Measurements from ENCODE around the gene KRTAP10-11. TPM values are rescaled to one million over a fixed set of nuclear protein-coding genes. Genes with fewer than 3 reads are reported as not detected.
A peak's percentile ranks its signal among the peaks of the same experiment; 100 is the strongest.
"Not testable (repeated sequence)": the region's sequence is repeated elsewhere in the genome, so short reads cannot be mapped to it uniquely, and the experiment has no call there.

The KRTAP10-11 gene
- total and polyA plus RNA-seq, 4 donors = not detected

DNA sequence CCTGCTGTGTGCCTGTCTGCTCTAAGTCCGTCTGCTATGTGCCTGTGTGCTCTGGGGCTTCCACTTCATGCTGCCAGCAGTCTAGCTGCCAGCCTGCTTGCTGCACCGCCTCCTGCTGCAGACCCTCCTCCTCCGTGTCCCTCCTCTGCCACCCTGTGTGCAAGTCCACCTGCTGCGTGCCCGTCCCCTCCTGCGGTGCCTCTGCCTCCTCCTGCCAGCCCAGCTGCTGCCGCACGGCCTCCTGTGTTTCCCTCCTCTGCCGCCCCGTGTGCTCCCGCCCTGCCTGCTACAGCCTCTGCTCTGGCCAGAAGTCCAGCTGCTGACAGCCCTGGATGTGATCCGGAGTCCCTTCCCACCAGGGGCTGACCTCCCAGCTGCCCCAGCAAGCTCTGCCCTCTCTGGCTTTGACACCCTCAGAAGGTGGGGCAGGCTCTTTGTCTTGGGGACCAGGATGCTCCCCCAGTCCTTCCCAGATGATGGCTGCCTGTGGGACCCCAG is 8.3 kb upstream of the KRTAP10-11 start:
- WGBS (ENCODE audit: insufficient coverage) = 58% methylated on average over 3 of the region's 12 CpGs
- not testable (repeated sequence) for DNase-seq (ENCODE audit: low read depth in 4 of 6, low spot score in 6 of 6); H3K36me3 ChIP-seq (ENCODE audit: control insufficient read depth, insufficient read depth, low read length); H3K9me3 ChIP-seq (ENCODE audit: control insufficient read depth, insufficient read depth, low read length); H3K27ac ChIP-seq (ENCODE audit: low read depth, low read length); H3K4me1 ChIP-seq (ENCODE audit: control insufficient read depth, insufficient read depth, low read length); H3K27me3 ChIP-seq (ENCODE audit: control insufficient read depth, insufficient read depth, low read length); H3K4me3 ChIP-seq (ENCODE audit: low read depth, low read length)

DNA sequence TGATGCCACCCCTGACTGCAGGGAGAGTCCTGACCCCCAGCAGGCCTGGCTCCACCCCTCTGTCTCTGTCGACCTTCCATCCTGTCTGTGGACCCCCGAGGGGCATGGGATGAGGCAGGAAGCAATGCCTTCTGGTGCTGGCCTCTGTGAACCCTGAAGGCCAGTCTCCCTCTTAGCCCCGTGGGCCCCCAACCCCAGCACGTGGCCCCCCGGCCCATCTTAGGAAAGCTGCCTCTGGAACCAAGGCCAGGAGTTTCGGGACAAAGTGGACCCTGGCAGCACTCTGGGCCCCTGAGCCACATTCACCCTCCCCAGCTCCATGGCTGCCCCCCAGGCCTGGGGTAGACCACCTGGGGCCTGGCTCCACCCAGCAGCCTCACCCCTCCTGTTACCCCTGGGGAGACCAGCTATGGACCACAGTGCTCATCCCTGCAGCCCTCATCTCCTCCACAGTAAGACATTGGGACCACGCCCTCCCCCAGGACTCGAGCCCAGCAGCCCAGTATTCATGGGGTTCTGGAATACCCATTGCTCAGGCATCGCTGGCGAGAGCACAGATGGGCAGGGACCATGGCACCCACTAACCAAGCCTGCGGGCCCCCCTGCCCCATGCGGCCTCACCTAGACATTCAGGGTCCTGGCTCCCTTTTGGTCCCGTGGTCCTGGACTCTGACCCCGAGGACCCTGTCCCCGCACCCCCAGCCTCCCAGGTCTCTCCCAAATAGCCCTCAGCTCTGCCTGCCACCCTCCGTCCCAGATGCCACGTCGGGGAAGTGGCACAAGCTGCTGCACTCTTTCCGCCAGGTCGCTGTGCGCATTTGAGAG is 7.5 kb upstream of the KRTAP10-11 start:
- H3K36me3 ChIP-seq (ENCODE audit: control insufficient read depth, insufficient read depth, low read length); DNase-seq (ENCODE audit: low read depth in 4 of 6, low spot score in 6 of 6); H3K27me3 ChIP-seq (ENCODE audit: control insufficient read depth, insufficient read depth, low read length); H3K4me3 ChIP-seq (ENCODE audit: low read depth, low read length); H3K9me3 ChIP-seq (ENCODE audit: control insufficient read depth, insufficient read depth, low read length); H3K4me1 ChIP-seq (ENCODE audit: control insufficient read depth, insufficient read depth, low read length); H3K27ac ChIP-seq (ENCODE audit: low read depth, low read length): not testable (repeated sequence)
- 90% methylated on average over 15 of the region's 21 CpGs for WGBS (ENCODE audit: insufficient coverage)

DNA sequence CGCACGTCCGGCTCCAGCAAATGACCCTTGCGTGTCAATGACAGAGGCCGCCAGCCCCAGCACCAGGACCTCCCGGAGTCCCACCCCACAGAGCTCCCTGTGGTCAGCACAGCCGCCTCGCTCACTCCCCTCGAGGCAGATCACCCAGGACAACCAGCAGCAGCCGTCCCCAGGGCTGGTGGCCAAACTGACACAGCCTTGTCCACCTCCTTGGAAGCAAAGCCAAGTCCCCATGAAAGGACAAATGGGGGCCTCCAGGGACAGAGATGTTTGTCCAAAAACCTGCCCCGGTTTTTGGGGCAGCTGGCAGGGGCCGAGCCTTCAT is 6.9 kb upstream of the KRTAP10-11 start:
- Histone ChIP-seq H3K4me3 (ENCODE audit: low read depth, low read length) (no peak overlapping the region), H3K27ac (ENCODE audit: low read depth, low read length) (no peak overlapping the region), H3K4me1 (ENCODE audit: control insufficient read depth, insufficient read depth, low read length) (peaks cover 8% of the 10 kb centered on the region), H3K27me3 (ENCODE audit: control insufficient read depth, insufficient read depth, low read length) (no peaks in the 10 kb centered on the region), H3K9me3 (ENCODE audit: control insufficient read depth, insufficient read depth, low read length) (peaks cover 5% of the 10 kb centered on the region), H3K36me3 (ENCODE audit: control insufficient read depth, insufficient read depth, low read length) (no peaks in the 10 kb centered on the region)
- 89% methylated on average over 12 of the region's 12 CpGs for WGBS (ENCODE audit: insufficient coverage)
- no peak for DNase-seq (ENCODE audit: low read depth in 4 of 6, low spot score in 6 of 6)

DNA sequence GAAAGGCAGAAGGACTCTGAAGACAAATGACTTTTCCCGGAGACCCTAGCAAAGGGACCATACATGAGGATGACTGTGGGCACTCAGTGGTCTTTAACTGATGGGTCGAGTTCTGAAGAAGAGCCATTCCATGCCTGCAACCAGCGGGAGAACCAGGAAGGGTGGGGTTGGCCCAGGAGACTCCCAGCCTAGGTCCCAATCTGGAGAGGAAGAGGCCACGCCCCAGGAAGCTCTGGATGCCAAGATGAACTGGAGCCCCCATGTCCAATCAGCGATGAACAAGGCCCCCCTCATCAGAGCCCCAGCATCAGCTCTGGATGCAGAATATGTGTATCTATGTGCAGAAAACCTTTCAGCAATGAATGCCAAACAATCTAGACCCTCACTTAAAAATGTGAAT is 5.5 kb upstream of the KRTAP10-11 start:
- Histone ChIP-seq H3K9me3 (ENCODE audit: control insufficient read depth, insufficient read depth, low read length) (peaks cover 7% of the 10 kb centered on the region), H3K27ac (ENCODE audit: low read depth, low read length) (no peak overlapping the region), H3K36me3 (ENCODE audit: control insufficient read depth, insufficient read depth, low read length) (no peaks in the 10 kb centered on the region), H3K27me3 (ENCODE audit: control insufficient read depth, insufficient read depth, low read length) (no peaks in the 10 kb centered on the region), H3K4me3 (ENCODE audit: low read depth, low read length) (no peak overlapping the region), H3K4me1 (ENCODE audit: control insufficient read depth, insufficient read depth, low read length) (peaks cover 8% of the 10 kb centered on the region)
- DNase-seq (ENCODE audit: low read depth in 4 of 6, low spot score in 6 of 6) = no peak
- WGBS (ENCODE audit: insufficient coverage) = 83% methylated on average over 4 of the region's 5 CpGs

DNA sequence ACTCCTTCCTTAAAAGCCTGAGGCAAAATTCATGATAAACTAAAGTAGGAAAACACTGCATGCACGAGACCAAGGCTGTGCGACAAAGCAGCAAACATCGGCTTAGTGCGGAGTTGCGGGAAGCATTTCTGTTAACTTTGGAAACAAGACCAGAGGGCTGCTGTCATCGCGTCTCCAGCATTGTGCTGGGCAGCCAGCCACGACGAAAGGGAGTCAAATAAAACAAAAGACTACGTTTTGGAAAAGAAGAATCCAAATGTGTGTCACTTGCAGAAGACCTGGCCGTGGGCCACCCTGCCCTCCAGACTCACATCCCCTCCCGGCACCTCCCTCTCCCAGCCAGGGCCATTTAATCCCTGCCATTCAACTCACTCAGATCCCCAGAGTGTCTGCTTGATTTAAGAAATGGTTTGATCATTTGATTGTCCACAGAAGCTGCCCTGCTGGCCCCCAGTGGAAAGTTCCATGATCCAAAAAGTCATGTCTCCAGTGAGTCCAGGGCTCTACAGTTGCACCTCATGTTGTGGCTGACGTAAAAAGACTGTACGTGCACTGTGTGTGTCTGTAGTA is 2.4 kb upstream of the KRTAP10-11 start:
- Histone ChIP-seq H3K4me1 (ENCODE audit: control insufficient read depth, insufficient read depth, low read length) (peaks cover 8% of the 10 kb centered on the region), H3K4me3 (ENCODE audit: low read depth, low read length) (no peak overlapping the region), H3K27ac (ENCODE audit: low read depth, low read length) (no peak overlapping the region), H3K27me3 (ENCODE audit: control insufficient read depth, insufficient read depth, low read length) (no peaks in the 10 kb centered on the region), H3K9me3 (ENCODE audit: control insufficient read depth, insufficient read depth, low read length) (peaks cover 7% of the 10 kb centered on the region), H3K36me3 (ENCODE audit: control insufficient read depth, insufficient read depth, low read length) (no peaks in the 10 kb centered on the region)
- peak in 1 of 6 donors; percentile 59 for DNase-seq (ENCODE audit: low read depth in 4 of 6, low spot score in 6 of 6)
- 58% methylated on average over 11 of the region's 14 CpGs for WGBS (ENCODE audit: insufficient coverage)

DNA sequence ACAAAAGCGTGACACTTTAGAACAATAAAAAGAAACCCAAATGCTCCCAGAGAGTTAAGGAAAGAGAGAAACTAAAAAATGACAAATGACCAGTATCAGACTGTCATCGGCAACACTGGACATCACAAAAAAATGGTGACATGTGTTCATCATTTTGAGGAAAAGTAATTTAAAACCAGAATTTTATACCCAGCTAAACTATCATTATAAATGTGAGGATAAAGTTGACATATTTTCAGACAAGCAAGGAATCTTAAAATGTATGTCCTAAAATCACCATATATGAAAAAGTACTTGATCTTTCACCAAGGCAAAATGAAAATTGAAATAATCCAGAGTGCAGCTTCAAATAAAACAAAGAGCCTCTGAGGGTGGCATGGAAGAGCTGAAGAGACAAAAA is 1.3 kb upstream of the KRTAP10-11 start:
- no peak overlapping the region for H3K27ac ChIP-seq (ENCODE audit: low read depth, low read length)
- H3K27me3 ChIP-seq (ENCODE audit: control insufficient read depth, insufficient read depth, low read length) = no peaks in the 10 kb centered on the region
- WGBS (ENCODE audit: insufficient coverage) = no CpG with 5 or more reads among the region's 2 CpGs
- H3K4me3 ChIP-seq (ENCODE audit: low read depth, low read length) = no peak overlapping the region
- H3K9me3 ChIP-seq (ENCODE audit: control insufficient read depth, insufficient read depth, low read length) = peaks cover 7% of the 10 kb centered on the region
- H3K4me1 ChIP-seq (ENCODE audit: control insufficient read depth, insufficient read depth, low read length) = peaks cover 8% of the 10 kb centered on the region
- DNase-seq (ENCODE audit: low read depth in 4 of 6, low spot score in 6 of 6) = no peak
- no peaks in the 10 kb centered on the region for H3K36me3 ChIP-seq (ENCODE audit: control insufficient read depth, insufficient read depth, low read length)

DNA sequence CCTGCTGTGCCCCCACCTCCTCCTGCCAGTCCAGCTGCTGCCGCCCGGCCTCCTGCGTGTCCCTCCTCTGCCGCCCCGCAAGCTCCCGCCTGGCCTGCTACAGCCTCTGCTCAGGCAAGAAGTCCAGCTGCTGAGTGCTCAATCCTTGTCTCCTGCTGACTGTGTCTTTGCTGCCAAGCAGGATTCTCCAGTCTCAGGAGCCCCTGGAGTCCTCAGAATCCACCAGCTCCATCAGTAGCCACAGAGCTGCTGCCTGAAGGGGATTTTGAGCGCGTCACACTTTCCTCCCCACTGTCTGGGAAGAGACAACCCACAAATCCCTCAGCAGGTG is 973 bp downstream of the KRTAP10-11 start:
- peak in 2 of 6 donors; percentile 24 to 27 for DNase-seq (ENCODE audit: low read depth in 4 of 6, low spot score in 6 of 6)
- 36% methylated on average over 8 of the region's 8 CpGs for WGBS (ENCODE audit: insufficient coverage)
- Histone ChIP-seq H3K4me3 (ENCODE audit: low read depth, low read length) (no peak overlapping the region), H3K27me3 (ENCODE audit: control insufficient read depth, insufficient read depth, low read length) (no peaks in the 10 kb centered on the region), H3K9me3 (ENCODE audit: control insufficient read depth, insufficient read depth, low read length) (peaks cover 6% of the 10 kb centered on the region), H3K27ac (ENCODE audit: low read depth, low read length) (no peak overlapping the region), H3K4me1 (ENCODE audit: control insufficient read depth, insufficient read depth, low read length) (peaks cover 8% of the 10 kb centered on the region), H3K36me3 (ENCODE audit: control insufficient read depth, insufficient read depth, low read length) (no peaks in the 10 kb centered on the region)

DNA sequence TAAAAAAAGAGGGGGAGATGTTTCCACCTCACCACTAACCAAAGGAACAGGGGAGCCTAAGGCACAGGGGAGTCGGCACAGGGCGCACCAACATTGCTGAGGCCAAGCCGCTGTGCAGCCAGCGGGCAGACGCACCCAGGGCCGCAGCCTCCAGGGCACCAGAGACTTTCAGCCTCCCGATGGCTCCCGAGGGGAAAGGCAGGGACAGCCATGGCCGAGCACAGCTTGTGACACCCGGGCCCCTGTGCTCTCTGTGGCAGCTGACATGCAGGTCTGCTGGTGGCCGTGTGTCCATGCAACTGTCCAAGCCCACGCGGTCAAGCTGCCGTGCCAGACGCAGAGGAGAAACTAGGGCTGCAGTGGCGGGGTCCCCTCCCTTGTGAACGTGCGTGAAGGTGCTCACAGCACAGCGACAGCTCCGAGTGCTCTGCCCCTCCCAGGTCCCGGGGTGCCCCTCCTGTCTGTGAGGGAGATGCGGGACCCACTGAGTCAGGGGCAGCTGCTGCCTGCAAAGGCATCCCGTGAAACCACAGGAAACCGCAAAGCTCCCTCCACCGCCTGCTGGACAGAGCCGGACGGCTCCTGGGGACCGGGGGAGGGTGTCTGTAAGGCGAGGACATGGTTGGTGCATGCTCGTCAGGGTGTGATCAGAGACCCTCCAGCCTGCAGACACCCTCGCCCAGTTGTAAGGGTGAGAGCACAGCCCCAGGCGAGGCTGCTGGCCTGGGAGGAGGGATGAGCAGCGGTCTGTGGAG is 2.5 kb downstream of the KRTAP10-11 start:
- Histone ChIP-seq H3K4me3 (ENCODE audit: low read depth, low read length) (no peak overlapping the region), H3K9me3 (ENCODE audit: control insufficient read depth, insufficient read depth, low read length) (peaks cover 6% of the 10 kb centered on the region), H3K36me3 (ENCODE audit: control insufficient read depth, insufficient read depth, low read length) (no peaks in the 10 kb centered on the region), H3K4me1 (ENCODE audit: control insufficient read depth, insufficient read depth, low read length) (peaks cover 8% of the 10 kb centered on the region), H3K27me3 (ENCODE audit: control insufficient read depth, insufficient read depth, low read length) (no peaks in the 10 kb centered on the region), H3K27ac (ENCODE audit: low read depth, low read length) (no peak overlapping the region)
- WGBS (ENCODE audit: insufficient coverage) = 81% methylated on average over 30 of the region's 33 CpGs
- no peak for DNase-seq (ENCODE audit: low read depth in 4 of 6, low spot score in 6 of 6)

DNA sequence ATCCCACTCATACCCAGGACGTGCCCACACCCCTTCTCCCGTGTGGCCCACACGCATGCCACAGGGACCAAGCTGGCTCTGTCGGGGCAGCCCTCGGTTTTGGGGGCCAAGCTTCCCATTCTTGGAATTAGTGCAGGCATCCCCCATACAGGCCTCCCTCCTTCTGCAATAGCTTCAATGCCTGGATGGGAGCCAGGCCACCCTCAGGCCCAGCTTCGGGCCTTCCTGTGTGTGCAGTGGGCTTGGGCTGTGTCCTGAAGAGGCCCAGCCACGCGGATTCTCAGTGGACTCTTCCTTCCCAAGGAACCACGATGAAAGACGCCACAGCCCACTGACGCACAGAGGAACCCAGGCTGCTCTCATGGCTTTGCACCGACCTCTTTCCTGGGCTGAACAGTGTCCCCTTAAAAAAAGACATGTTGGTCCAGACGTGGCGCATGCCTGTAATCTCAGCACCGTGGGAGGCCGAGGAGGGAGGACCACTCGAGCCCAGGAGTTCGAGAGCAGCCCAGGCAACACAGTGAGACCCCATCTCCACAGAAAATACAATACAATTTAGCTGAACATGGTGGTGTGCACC is 3.4 kb downstream of the KRTAP10-11 start:
- H3K9me3 ChIP-seq (ENCODE audit: control insufficient read depth, insufficient read depth, low read length) = peaks cover 2% of the 10 kb centered on the region
- H3K27ac ChIP-seq (ENCODE audit: low read depth, low read length) = no peak overlapping the region
- H3K27me3 ChIP-seq (ENCODE audit: control insufficient read depth, insufficient read depth, low read length) = no peaks in the 10 kb centered on the region
- WGBS (ENCODE audit: insufficient coverage) = 87% methylated on average over 16 of the region's 18 CpGs
- H3K4me1 ChIP-seq (ENCODE audit: control insufficient read depth, insufficient read depth, low read length) = peaks cover 8% of the 10 kb centered on the region
- DNase-seq (ENCODE audit: low read depth in 4 of 6, low spot score in 6 of 6) = no peak
- H3K4me3 ChIP-seq (ENCODE audit: low read depth, low read length) = no peak overlapping the region
- H3K36me3 ChIP-seq (ENCODE audit: control insufficient read depth, insufficient read depth, low read length) = no peaks in the 10 kb centered on the region

Measured in spinal cord (tissue), 10 donors.